HFFc6 (cell line): ENCODE results near the gene SH3BP5. TPM values are rescaled to one million over a fixed set of nuclear protein-coding genes. Genes with fewer than 3 reads are reported as not detected.
A peak's percentile ranks its signal among the peaks of the same experiment; 100 is the strongest.

ENCODE experiments used
- DNase-seq: peaks from one replicate; pipeline ENCODE4 v3.0.0-alpha.2; 2018
- H3K27ac Mint-ChIP-seq: 2 replicates; pipeline ENCODE4 v1.8.0; 2020; ENCODE audit warnings: mild to moderate bottlenecking, mixed read lengths
- H3K27me3 Mint-ChIP-seq: 2 replicates; pipeline ENCODE4 v1.8.0; 2021; ENCODE audit warnings: mild to moderate bottlenecking, moderate library complexity, mixed read lengths; ENCODE audit not compliant: insufficient read depth
- H3K36me3 Mint-ChIP-seq: 2 replicates; pipeline ENCODE4 v1.8.0; 2021; ENCODE audit warnings: low read depth, mixed read lengths
- H3K4me1 Mint-ChIP-seq: 2 replicates; pipeline ENCODE4 v1.8.0; 2020; ENCODE audit warnings: low read depth, mixed read lengths
- H3K4me3 Mint-ChIP-seq: 2 replicates; pipeline ENCODE4 v1.8.0; 2020; ENCODE audit warnings: mild to moderate bottlenecking, moderate library complexity, mixed read lengths
- H3K9me3 Mint-ChIP-seq: 2 replicates; pipeline ENCODE4 v1.8.0; 2020; ENCODE audit warnings: mild to moderate bottlenecking, mixed read lengths
- total RNA-seq, 6 experiments: library from RNA; stranded (reverse); fragmentation: NEBNext Ultra II Directional; extraction: Animal tissue kit (Norgen Biotek cat#: 25700); gene quantifications; 2 replicates in 1 of 6; 3 replicates in 5 of 6; pipeline ENCODE4 v1.2.3, GENCODE V29; 2021
- TF ChIP-seq, protein P1 (sequence below): fragments of 200-600 bp; sonication (generic); IDR thresholded peaks from 2 replicates; pipeline ENCODE4 v1.5.0; 2021; ENCODE audit warnings: antibody characterized with exemption, mild to moderate bottlenecking

SH3BP5 gene
- total RNA-seq, 6 experiments from 2014 or later: 10.8 to 14.2 (median 11.9) TPM

DNA sequence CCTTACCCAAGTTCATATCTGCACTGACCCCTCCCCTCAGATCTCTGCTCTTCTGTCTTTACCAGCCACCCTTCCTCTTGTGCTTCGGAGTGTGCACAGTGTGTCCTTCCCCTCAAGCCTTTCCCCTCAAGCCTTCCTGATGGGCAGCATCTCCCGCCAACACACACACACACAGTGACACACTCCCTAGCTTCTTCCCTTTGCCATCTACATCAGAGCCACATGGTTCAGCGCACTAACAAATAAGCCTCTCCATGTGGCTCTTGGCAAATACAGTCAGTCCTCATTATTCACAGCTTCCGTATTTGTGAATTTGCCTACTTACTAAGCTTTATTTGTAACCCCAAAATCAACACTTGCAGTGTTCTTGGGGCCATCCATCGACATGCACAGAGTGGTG lies 37.5 kb downstream of the SH3BP5 start:
- no peak overlapping the region for H3K27ac Mint-ChIP-seq
- DNase-seq: no peak
- TF ChIP-seq, protein P1, sequence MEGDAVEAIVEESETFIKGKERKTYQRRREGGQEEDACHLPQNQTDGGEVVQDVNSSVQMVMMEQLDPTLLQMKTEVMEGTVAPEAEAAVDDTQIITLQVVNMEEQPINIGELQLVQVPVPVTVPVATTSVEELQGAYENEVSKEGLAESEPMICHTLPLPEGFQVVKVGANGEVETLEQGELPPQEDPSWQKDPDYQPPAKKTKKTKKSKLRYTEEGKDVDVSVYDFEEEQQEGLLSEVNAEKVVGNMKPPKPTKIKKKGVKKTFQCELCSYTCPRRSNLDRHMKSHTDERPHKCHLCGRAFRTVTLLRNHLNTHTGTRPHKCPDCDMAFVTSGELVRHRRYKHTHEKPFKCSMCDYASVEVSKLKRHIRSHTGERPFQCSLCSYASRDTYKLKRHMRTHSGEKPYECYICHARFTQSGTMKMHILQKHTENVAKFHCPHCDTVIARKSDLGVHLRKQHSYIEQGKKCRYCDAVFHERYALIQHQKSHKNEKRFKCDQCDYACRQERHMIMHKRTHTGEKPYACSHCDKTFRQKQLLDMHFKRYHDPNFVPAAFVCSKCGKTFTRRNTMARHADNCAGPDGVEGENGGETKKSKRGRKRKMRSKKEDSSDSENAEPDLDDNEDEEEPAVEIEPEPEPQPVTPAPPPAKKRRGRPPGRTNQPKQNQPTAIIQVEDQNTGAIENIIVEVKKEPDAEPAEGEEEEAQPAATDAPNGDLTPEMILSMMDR: no peak

GRCh38 chr3:15292765-15293522 lies 39.4 kb downstream of the SH3BP5 start:
- H3K9me3 Mint-ChIP-seq: no peaks in the 10 kb centered on the region
- H3K36me3 Mint-ChIP-seq: no peaks in the 10 kb centered on the region
- peaks cover 3% of the 10 kb centered on the region; the same call in 1 of the 2 replicates for H3K27me3 Mint-ChIP-seq
- H3K27ac Mint-ChIP-seq: peak overlapping the region; percentile 34; the same call in 1 of the 2 replicates
- TF ChIP-seq, protein P1: no peak
- peak; percentile 51 for DNase-seq
- peaks cover 29% of the 10 kb centered on the region for H3K4me1 Mint-ChIP-seq
- no peak overlapping the region for H3K4me3 Mint-ChIP-seq

More for the DNA sequence above, 37.5 kb downstream of the SH3BP5 start:
- H3K4me1 Mint-ChIP-seq: peaks cover 24% of the 10 kb centered on the region
- H3K27me3 Mint-ChIP-seq: peaks cover 3% of the 10 kb centered on the region; the same call in 1 of the 2 replicates
- H3K4me3 Mint-ChIP-seq: no peak overlapping the region
- peaks cover 5% of the 10 kb centered on the region; the same call in 1 of the 2 replicates for H3K36me3 Mint-ChIP-seq
- H3K9me3 Mint-ChIP-seq: no peaks in the 10 kb centered on the region

GRCh38 chr3:15291589-15292541 lies 40.5 kb downstream of the SH3BP5 start:
- peaks cover 40% of the 10 kb centered on the region for H3K4me1 Mint-ChIP-seq
- DNase-seq: no peak
- no peak overlapping the region for H3K4me3 Mint-ChIP-seq
- peaks cover 3% of the 10 kb centered on the region; the same call in 1 of the 2 replicates for H3K27me3 Mint-ChIP-seq
- H3K36me3 Mint-ChIP-seq: no peaks in the 10 kb centered on the region
- TF ChIP-seq, protein P1: no peak
- no peaks in the 10 kb centered on the region for H3K9me3 Mint-ChIP-seq
- H3K27ac Mint-ChIP-seq: no peak overlapping the region

GRCh38 chr3:15290736-15291135 lies 41.6 kb downstream of the SH3BP5 start:
- peaks cover 34% of the 10 kb centered on the region for H3K4me1 Mint-ChIP-seq
- no peaks in the 10 kb centered on the region for H3K9me3 Mint-ChIP-seq
- H3K27ac Mint-ChIP-seq: no peak overlapping the region
- H3K4me3 Mint-ChIP-seq: no peak overlapping the region
- TF ChIP-seq, protein P1: no peak
- H3K27me3 Mint-ChIP-seq: peaks cover 3% of the 10 kb centered on the region; the same call in 1 of the 2 replicates
- DNase-seq: no peak
- H3K36me3 Mint-ChIP-seq: no peaks in the 10 kb centered on the region

DNA sequence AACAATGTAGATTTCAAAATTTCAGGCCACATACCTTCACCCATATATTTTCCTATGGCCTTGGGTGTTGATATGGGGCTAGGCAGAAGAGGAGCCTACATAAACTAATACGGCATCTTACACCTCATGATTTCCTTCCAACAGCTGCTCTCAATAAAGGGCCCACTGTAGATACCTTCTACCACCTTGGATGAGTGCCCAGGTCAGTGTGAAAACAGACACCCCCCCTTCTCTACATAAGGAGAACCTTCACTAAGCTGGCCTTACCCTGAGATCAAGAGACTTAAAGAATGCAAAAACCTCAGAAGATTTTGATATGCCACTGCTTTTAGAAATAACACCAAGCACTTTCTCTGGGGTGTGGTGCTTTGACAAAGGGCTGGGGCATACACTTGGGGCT lies 42.7 kb downstream of the SH3BP5 start:
- Mint-ChIP-seq H3K9me3 (no peaks in the 10 kb centered on the region), H3K27ac (no peak overlapping the region), H3K4me1 (peaks cover 26% of the 10 kb centered on the region), H3K36me3 (no peaks in the 10 kb centered on the region), H3K27me3 (peaks cover 3% of the 10 kb centered on the region; the same call in 1 of the 2 replicates), H3K4me3 (no peak overlapping the region)
- DNase-seq: no peak
- TF ChIP-seq, protein P1: no peak
